HG02571 (cell line): ENCODE measurements around the gene DMGDH.

Experiments used
- ATAC-seq: cut with Tn5 transposase; IDR thresholded peaks from one replicate; pipeline ENCODE4 v1.9.1; 2021; ENCODE audit warnings: mild to moderate bottlenecking, moderate library complexity; ENCODE audit not compliant: unreplicated experiment

The DMGDH gene

GRCh38 chr5:79074641-79075040, 5.2 kb upstream of the DMGDH start:
- ATAC-seq: no peak

GRCh38 chr5:79070350-79070667, 835 bp upstream of the DMGDH start:
- no peak for ATAC-seq

GRCh38 chr5:79062436-79062835, 7.0 kb downstream of the DMGDH start:
- no peak for ATAC-seq

GRCh38 chr5:79059674-79060073, 9.8 kb downstream of the DMGDH start:
- ATAC-seq: no peak

GRCh38 chr5:79056847-79057246, 12.6 kb downstream of the DMGDH start:
- no peak for ATAC-seq

GRCh38 chr5:79055017-79055416, 14.5 kb downstream of the DMGDH start:
- no peak for ATAC-seq

GRCh38 chr5:79053321-79053720, 16.2 kb downstream of the DMGDH start:
- ATAC-seq: no peak

GRCh38 chr5:79050498-79050897, 19.0 kb downstream of the DMGDH start:
- ATAC-seq: no peak

- no peak for ATAC-seq
Observed at GRCh38 chr5:79048437-79048836, 21.0 kb downstream of the DMGDH start.

- ATAC-seq: no peak
Observed at GRCh38 chr5:79047199-79047598, 22.3 kb downstream of the DMGDH start.

- no peak for ATAC-seq
Observed at GRCh38 chr5:79042188-79042587, 27.3 kb downstream of the DMGDH start.

GRCh38 chr5:79036769-79037168, 32.7 kb downstream of the DMGDH start:
- ATAC-seq: no peak

GRCh38 chr5:79035237-79035636, 34.2 kb downstream of the DMGDH start:
- no peak for ATAC-seq

GRCh38 chr5:79032782-79033181, 36.7 kb downstream of the DMGDH start:
- no peak for ATAC-seq

- no peak for ATAC-seq
Observed at GRCh38 chr5:79032031-79032695, 37.3 kb downstream of the DMGDH start.

GRCh38 chr5:79031485-79031867, 38.0 kb downstream of the DMGDH start:
- no peak for ATAC-seq

GRCh38 chr5:79030663-79031484, 38.6 kb downstream of the DMGDH start:
- no peak for ATAC-seq

- ATAC-seq: no peak
Observed at GRCh38 chr5:79025054-79025472, 44.4 kb downstream of the DMGDH start.

- ATAC-seq: no peak
Observed at GRCh38 chr5:79023947-79024346, 45.5 kb downstream of the DMGDH start.

GRCh38 chr5:79023348-79023747, 46.1 kb downstream of the DMGDH start:
- ATAC-seq: no peak

GRCh38 chr5:79022771-79023170, 46.7 kb downstream of the DMGDH start:
- no peak for ATAC-seq

GRCh38 chr5:79021753-79022152, 47.7 kb downstream of the DMGDH start:
- no peak for ATAC-seq
